NK-92 (cell line): ENCODE measurements around the gene GNG4.

Experiments
- DNase-seq: peaks from one replicate; lab custom pipeline; 2025; ENCODE audit not compliant: unreplicated experiment; lab: John Stamatoyannopoulos, UW

GNG4 gene

GRCh38 chr1:235649368-235650163 lies at the start of gene GNG4:
Gene GNG4 (minus strand): TSS chr1:235649784. CDS start chr1:235583838, 65,946 bp downstream.
- no peak for DNase-seq

DNA sequence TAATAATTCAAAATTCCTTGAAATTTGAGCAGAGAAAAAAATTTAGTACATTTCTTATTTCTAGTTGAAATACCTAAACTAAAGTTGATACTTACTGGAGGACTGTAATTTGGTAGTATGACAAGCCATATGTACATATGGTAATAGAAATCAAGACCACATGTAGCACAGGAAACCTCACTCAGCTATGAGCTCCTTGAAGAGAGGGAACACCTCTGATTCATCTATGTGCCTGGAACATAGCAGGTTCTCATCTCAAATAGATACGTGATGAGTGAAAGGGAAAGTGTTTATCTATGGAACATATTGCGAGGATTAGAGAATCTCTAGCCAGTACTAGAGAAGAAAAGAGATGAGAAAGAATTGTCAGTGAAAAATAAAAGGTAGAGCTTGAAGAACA lies 47.9 kb upstream of the GNG4 start:
- no peak for DNase-seq

GRCh38 chr1:235689356-235689755 lies 39.8 kb upstream of the GNG4 start:
- no peak for DNase-seq

GRCh38 chr1:235688096-235688495 lies 38.5 kb upstream of the GNG4 start:
- DNase-seq = no peak

- no peak for DNase-seq
These were observed 34.1 kb upstream of the GNG4 start for GRCh38 chr1:235683653-235684052.

DNA sequence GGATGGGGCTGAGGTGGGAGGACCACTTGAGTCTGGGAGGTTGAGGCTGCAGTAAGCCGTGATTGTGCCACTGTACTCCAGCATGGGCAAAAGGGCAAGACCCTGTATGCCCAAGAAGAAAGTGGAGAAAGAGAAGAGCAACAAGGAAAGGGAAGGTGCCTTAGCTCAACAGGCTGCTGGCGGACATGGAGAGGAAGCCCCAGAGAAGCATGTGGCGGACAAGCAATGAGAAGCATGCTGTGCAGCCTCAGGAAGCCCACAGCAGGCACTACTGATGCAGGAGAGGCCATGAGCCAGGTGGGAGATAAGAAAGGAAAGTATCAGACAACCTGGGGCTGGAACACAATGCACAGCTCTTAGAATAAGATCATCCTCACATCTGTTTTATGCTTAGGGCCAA lies 32.6 kb upstream of the GNG4 start:
- no peak for DNase-seq

GRCh38 chr1:235679644-235680043 lies 30.1 kb upstream of the GNG4 start:
- no peak for DNase-seq

- no peak for DNase-seq
These were observed 29.4 kb upstream of the GNG4 start for GRCh38 chr1:235679005-235679404.

DNA sequence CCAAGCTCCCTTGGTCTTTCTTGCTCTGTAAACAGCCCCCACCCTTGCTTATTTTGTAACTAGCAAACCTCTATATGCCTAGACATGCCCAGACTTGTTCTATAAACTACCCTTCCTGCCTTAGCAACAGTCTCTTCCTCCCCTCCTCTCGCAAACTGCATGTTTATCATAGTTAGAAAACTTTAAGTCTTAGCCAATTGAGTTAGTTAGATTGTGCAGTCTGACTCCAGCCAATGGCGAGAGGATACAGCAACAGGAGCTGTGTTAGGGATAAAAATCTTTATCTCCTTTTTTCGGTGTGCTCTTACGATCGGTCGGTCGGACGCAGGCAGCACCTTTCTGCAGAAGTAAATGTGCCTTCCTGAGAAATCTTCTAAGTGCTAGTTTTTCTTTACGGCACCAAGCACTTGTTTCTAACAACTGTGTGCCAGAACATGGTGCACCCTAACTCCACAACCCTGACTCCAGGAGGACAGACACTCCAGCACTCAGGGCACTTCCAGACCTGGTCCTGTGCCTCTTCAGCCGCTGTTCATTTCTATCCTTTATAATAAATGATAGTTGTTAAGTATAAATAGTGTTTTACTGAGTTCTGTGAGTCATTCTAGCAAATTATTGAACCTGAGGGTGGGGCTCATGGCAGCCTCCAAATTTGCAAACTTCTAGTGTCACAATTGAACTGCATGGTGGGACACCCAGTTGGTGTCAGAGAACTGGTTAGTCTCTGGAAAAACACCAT lies 25.7 kb upstream of the GNG4 start:
- no peak for DNase-seq

DNA sequence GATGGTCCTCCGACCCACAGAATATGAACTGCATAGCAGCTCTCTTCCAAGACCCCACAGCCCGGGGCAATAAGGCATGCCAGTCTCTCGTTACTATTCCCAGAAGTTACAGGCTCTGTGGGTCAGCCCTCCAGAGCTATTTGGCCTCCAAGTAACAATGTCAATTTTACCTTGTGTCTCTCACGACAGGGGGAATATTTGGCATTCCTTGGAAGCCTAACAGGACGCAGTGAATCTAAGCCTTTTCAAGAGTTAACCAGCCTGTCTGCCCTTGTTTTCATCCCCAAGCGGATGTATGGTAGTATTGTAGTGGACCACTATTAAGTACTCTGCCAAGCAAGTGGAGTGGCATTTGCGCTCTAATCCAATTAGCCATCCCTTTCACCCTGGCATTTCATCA lies 24.4 kb upstream of the GNG4 start:
- DNase-seq = no peak

GRCh38 chr1:235671992-235672391 lies 22.4 kb upstream of the GNG4 start:
- DNase-seq = no peak

GRCh38 chr1:235670157-235670776 lies 20.7 kb upstream of the GNG4 start:
- DNase-seq = no peak

DNA sequence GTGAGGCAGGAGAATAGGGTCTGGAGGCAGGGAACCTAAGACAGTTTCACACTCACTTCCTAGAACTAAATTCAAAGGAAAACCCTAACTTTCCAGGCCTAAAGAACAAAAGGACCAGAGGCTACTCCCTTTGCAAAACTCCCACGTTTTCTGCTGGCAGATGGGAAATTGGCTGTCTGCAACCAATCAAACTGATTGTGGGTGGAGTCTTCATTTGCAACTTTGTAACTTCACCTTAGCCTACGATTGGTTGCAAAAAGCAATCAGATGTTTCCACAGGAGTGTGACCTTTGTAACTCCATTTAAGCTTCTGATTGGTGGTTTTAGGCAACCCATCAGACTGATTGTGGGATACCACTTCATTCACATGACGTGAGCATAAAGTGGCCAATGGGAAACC lies 19.7 kb upstream of the GNG4 start:
- DNase-seq = no peak

GRCh38 chr1:235663628-235664027 lies 14.0 kb upstream of the GNG4 start:
- DNase-seq = no peak

- no peak for DNase-seq
These were observed 12.0 kb upstream of the GNG4 start for GRCh38 chr1:235661568-235661967.

DNA sequence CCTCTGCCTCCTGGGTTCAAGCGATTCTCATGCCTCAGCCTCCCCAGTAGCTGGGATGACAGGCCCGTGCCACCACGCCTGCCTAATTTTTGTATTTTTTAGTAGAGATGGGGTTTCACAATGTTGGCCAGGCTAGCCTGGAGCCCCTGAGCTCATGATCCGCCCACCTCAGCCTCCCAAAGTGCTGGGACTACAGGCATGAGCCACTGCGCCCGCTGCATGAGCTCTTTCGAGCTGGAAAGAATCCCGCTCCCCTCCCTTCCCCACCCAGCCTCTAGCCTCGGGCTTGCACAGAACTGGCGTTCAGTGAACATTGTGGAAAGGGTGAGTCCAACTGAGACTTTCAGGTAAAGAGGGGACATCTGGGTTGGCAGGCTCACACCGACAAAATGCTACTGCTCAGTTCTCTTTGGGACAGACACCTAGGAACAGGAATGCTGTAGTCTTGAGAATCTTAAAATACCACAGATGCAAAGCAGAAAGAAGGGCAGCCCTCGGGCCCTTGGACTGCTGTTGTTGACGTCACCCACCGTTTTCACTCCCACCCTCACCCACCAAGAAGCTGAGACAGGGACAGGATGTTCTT lies 9.7 kb upstream of the GNG4 start:
- DNase-seq = no peak

DNA sequence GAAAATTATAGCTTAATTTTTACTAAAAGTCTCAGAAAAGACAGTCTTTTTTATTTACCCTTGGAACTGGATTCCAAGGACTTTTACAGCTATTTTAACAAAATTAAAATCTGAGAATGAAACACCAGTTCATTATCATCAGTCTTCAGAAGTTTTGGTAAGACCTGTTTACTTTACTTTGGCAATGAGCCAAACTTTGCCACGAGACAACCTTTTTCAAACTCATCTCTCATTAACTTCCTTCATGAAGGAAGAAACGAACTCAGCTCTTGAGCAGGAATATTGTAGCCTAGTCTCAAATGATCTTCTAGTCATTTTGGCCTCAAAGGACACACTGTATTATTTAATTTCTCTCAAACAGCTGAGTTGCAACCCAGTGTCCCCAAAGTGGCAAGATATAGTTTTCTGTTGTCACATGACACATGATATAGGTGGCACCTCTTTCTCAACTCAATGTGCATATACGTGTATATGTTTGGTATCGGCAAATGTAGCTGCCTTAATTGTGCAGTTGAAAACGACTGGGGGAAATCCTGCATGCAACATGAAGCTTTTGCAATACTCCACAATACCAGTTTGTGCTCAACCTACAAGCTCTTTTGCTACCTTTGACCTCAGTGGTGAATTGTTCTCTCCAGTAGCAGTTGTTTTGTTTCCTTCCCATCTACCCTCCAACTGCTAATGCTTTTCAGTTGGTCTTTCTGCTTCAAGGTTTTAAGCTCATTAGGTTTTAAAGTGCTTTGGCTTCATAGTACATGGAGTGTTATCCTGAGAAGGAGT lies 8.4 kb upstream of the GNG4 start:
- DNase-seq = no peak

DNA sequence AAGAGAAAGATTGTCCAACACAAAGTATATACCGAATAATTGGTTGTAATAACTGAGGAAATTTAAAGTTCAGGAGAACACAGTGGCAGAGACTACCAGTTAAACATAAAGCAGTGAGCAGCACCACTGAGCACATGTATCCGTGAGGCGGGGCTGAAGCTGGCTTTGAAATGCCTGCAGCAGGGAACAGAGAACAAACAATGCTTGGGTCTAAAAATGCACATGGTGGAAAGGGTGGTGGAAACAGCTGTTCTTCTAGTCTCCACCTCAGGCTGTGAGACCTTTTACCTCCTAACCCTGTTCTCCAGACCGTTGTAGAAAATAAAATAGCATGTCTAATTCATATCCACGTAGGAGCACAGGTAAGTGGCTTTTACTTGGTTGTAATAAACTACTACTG lies 7.7 kb upstream of the GNG4 start:
- DNase-seq = no peak

DNA sequence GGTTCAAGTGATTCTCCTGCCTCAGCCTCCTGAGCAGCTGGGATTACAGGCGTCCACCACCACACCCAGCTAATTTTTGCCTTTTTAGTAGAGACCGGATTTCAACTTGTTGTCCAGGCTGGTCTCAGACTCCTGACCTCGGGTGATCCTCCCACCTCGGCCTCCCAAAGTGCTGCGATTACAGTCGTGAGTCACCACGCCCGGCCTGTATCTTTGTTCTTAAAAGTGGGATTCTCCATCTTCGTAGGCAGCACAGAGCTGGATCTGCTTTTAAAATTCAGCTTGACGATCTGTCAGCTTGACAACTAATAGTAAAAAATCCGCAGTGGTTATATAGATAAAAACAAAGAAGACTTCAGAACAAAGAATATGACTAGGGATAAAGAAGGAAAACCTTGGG lies 2.8 kb upstream of the GNG4 start:
- no peak for DNase-seq

- no peak for DNase-seq
These were observed 1.7 kb upstream of the GNG4 start for GRCh38 chr1:235651170-235651806.
